ENCODE measurements around the gene CAMK1D. TPM values are rescaled to one million over a fixed set of nuclear protein-coding genes. Genes with fewer than 3 reads are reported as not detected.

CAMK1D gene
- total and polyA plus RNA-seq, 2 experiments from 2014 or later, result 4.6 to 7.2 TPM

DNA sequence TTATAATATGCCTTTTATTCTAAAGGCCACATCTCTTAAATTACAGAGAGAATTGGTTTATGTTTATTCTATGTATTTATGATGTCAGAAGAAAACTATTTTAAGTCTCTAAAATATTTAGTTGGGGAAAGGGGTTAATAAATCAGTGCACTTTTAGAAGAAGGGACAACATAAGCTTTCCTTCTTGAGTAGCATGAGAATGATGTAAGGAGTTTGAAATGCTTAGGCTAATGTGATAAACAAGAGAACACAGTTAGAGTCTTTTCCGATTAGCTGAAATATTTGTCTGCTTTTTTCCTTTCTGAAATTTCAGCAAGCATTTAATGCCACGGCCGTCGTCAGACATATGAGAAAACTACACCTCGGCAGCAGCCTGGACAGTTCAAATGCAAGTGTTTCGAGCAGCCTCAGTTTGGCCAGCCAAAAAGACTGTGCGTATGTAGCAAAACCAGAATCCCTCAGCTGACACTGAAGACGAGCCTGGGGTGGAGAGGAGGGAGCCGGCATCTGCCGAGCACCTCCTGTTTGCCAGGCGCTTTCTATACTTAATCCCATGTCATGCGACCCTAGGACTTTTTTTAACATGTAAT is 476.0 kb downstream of the CAMK1D start:
- no peaks in the 10 kb centered on the region for H3F3A ChIP-seq (replicated peaks; ENCODE audit: low read depth)
- ATAC-seq, result no peak
- H3K27ac ChIP-seq (ENCODE audit: low read depth), result no peak overlapping the region
- Mint-ChIP-seq H3K27ac (no peak overlapping the region), H3K4me3 (no peak overlapping the region), H3K27me3 (ENCODE audit: insufficient read depth, low read depth, poor library complexity) (peaks cover 6% of the 10 kb centered on the region), H3K36me3 (ENCODE audit: low read depth) (peaks cover 3% of the 10 kb centered on the region; the same call in 1 of the 3 replicates), H3K9me3 (no peaks in the 10 kb centered on the region; the same call in 2 of the 3 replicates), H3K4me1 (no peaks in the 10 kb centered on the region)
- H3K4me2 ChIP-seq, result no peak overlapping the region
- no peak overlapping the region for H2AFZ ChIP-seq
- H4K20me1 ChIP-seq (replicated peaks; ENCODE audit: insufficient read depth), result no peaks in the 10 kb centered on the region
- no peak for DNase-seq (ENCODE audit: low spot score)
- no peak overlapping the region for H3K4me3 ChIP-seq
- no peaks in the 10 kb centered on the region for H3K36me3 ChIP-seq (ENCODE audit: insufficient read depth)
- no peaks in the 10 kb centered on the region for H3K27me3 ChIP-seq (ENCODE audit: insufficient read depth)
- no peaks in the 10 kb centered on the region for H3K79me2 ChIP-seq (replicated peaks; ENCODE audit: insufficient read depth)
- H3K4me1 ChIP-seq (ENCODE audit: insufficient read depth), result no peaks in the 10 kb centered on the region
- H3K9me2 ChIP-seq (ENCODE audit: insufficient read depth), result no peaks in the 10 kb centered on the region
- TF ChIP-seq EZH2phosphoT487 (IDR thresholded peaks at IDR 0.05; ENCODE audit: unreplicated experiment) (no peak), ZNF114 (CRISPR knock-in tag; IDR thresholded peaks at IDR 0.05) (no peak)
- TF ChIP-seq, protein P1, sequence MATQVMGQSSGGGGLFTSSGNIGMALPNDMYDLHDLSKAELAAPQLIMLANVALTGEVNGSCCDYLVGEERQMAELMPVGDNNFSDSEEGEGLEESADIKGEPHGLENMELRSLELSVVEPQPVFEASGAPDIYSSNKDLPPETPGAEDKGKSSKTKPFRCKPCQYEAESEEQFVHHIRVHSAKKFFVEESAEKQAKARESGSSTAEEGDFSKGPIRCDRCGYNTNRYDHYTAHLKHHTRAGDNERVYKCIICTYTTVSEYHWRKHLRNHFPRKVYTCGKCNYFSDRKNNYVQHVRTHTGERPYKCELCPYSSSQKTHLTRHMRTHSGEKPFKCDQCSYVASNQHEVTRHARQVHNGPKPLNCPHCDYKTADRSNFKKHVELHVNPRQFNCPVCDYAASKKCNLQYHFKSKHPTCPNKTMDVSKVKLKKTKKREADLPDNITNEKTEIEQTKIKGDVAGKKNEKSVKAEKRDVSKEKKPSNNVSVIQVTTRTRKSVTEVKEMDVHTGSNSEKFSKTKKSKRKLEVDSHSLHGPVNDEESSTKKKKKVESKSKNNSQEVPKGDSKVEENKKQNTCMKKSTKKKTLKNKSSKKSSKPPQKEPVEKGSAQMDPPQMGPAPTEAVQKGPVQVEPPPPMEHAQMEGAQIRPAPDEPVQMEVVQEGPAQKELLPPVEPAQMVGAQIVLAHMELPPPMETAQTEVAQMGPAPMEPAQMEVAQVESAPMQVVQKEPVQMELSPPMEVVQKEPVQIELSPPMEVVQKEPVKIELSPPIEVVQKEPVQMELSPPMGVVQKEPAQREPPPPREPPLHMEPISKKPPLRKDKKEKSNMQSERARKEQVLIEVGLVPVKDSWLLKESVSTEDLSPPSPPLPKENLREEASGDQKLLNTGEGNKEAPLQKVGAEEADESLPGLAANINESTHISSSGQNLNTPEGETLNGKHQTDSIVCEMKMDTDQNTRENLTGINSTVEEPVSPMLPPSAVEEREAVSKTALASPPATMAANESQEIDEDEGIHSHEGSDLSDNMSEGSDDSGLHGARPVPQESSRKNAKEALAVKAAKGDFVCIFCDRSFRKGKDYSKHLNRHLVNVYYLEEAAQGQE (IDR thresholded peaks at IDR 0.05; ENCODE audit: unreplicated experiment), result no peak

DNA sequence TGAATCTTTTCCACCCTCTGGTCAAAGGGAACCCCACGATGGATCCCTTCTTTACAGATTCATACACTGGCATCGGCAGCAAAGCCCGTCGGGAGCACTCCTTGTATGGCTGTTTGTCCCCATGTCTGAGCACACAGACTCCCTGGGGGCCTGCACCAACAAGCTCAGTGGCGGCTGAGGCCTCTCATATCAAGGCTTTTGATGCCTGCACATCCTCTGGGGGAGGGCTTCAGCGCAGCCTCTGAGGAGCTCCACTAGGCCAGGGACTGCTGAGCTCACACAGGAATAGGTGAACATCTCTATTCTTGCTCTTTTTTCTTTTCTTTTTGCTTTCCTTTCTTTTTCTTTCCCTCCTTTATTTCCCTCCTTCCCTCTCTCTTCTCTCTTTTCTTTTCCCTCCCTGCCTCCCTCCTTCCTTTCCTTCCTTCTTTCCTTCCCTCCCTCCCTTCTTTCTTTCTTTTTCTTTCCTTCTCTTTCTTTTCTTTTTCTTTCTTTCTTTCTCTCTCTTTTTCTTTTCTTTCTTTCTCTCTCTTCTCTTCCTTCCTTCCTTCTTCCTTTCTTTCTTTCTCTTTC is 477.5 kb downstream of the CAMK1D start:
- H3K9me3 Mint-ChIP-seq, result no peaks in the 10 kb centered on the region; the same call in 2 of the 3 replicates
- H3K27me3 ChIP-seq (ENCODE audit: insufficient read depth), result no peaks in the 10 kb centered on the region
- no peak overlapping the region for H3K27ac Mint-ChIP-seq
- peak; percentile 11 for DNase-seq (ENCODE audit: low spot score)
- no peaks in the 10 kb centered on the region for H4K20me1 ChIP-seq (replicated peaks; ENCODE audit: insufficient read depth)
- ATAC-seq, result peak; percentile 49
- no peaks in the 10 kb centered on the region for H3K4me1 ChIP-seq (ENCODE audit: insufficient read depth)
- no peaks in the 10 kb centered on the region for H3K36me3 ChIP-seq (ENCODE audit: insufficient read depth)
- peaks cover 6% of the 10 kb centered on the region for H3K27me3 Mint-ChIP-seq (ENCODE audit: insufficient read depth, low read depth, poor library complexity)
- H2AFZ ChIP-seq, result no peak overlapping the region
- TF ChIP-seq NANOG (IDR thresholded peaks at IDR 0.05; ENCODE audit: borderline replicate concordance), result no peak
- TF ChIP-seq CREB1 (CRISPR knock-in tag; IDR thresholded peaks at IDR 0.05; ENCODE audit: low read depth), result no peak
- TF ChIP-seq ZNF114 (CRISPR knock-in tag; IDR thresholded peaks at IDR 0.05), result no peak
- no peak overlapping the region for H3K27ac ChIP-seq (ENCODE audit: low read depth)
- no peak overlapping the region for H3K4me2 ChIP-seq
- peaks cover 3% of the 10 kb centered on the region; the same call in 1 of the 3 replicates for H3K36me3 Mint-ChIP-seq (ENCODE audit: low read depth)
- H3F3A ChIP-seq (replicated peaks; ENCODE audit: low read depth), result no peaks in the 10 kb centered on the region
- no peaks in the 10 kb centered on the region for H3K4me1 Mint-ChIP-seq
- no peaks in the 10 kb centered on the region for H3K79me2 ChIP-seq (replicated peaks; ENCODE audit: insufficient read depth)
- no peaks in the 10 kb centered on the region for H3K9me2 ChIP-seq (ENCODE audit: insufficient read depth)
- no peak overlapping the region for H3K4me3 ChIP-seq
- no peak overlapping the region for H3K4me3 Mint-ChIP-seq

DNA sequence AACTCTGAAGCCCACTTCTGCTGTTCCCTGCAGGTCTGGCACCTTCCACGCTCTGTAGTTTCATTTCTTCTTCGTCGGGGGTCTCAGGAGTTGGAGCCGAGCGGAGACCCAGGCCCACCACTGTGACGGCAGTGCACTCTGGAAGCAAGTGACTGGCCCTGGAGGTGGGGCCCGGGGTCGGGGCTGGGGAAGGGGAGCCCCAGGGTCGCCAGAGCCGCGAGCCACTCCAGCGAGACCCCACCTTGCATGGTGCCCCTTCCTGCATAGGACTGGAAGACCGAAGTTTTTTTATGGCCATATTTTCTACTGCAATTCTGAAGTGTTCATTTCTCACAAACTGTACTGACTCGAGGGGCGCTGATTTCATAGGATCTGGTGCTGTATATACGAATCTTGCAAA is 479.4 kb downstream of the CAMK1D start:
- Mint-ChIP-seq H3K27me3 (ENCODE audit: insufficient read depth, low read depth, poor library complexity) (peaks cover 6% of the 10 kb centered on the region), H3K9me3 (no peaks in the 10 kb centered on the region; the same call in 2 of the 3 replicates), H3K4me1 (no peaks in the 10 kb centered on the region), H3K27ac (no peak overlapping the region), H3K4me3 (no peak overlapping the region), H3K36me3 (ENCODE audit: low read depth) (peaks cover 3% of the 10 kb centered on the region; the same call in 1 of the 3 replicates)
- H3K79me2 ChIP-seq (replicated peaks; ENCODE audit: insufficient read depth), result no peaks in the 10 kb centered on the region
- no peaks in the 10 kb centered on the region for H3K27me3 ChIP-seq (ENCODE audit: insufficient read depth)
- no peaks in the 10 kb centered on the region for H3K4me1 ChIP-seq (ENCODE audit: insufficient read depth)
- ATAC-seq (no peak), DNase-seq (ENCODE audit: low spot score) (no peak)
- H3K9me2 ChIP-seq (ENCODE audit: insufficient read depth), result no peaks in the 10 kb centered on the region
- H4K20me1 ChIP-seq (replicated peaks; ENCODE audit: insufficient read depth), result no peaks in the 10 kb centered on the region
- no peak overlapping the region for H3K4me3 ChIP-seq
- no peak overlapping the region for H3K27ac ChIP-seq (ENCODE audit: low read depth)
- H3K36me3 ChIP-seq (ENCODE audit: insufficient read depth), result no peaks in the 10 kb centered on the region
- H3F3A ChIP-seq (replicated peaks; ENCODE audit: low read depth), result no peaks in the 10 kb centered on the region
- H2AFZ ChIP-seq, result no peak overlapping the region
- H3K4me2 ChIP-seq, result no peak overlapping the region
- TF ChIP-seq, protein P2, sequence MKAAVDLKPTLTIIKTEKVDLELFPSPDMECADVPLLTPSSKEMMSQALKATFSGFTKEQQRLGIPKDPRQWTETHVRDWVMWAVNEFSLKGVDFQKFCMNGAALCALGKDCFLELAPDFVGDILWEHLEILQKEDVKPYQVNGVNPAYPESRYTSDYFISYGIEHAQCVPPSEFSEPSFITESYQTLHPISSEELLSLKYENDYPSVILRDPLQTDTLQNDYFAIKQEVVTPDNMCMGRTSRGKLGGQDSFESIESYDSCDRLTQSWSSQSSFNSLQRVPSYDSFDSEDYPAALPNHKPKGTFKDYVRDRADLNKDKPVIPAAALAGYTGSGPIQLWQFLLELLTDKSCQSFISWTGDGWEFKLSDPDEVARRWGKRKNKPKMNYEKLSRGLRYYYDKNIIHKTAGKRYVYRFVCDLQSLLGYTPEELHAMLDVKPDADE (IDR thresholded peaks at IDR 0.05), result no peak
- TF ChIP-seq STAT1 (IDR thresholded peaks at IDR 0.05; ENCODE audit: unreplicated experiment) (no peak), POLR2AphosphoS5 (IDR thresholded peaks at IDR 0.05; ENCODE audit: low read depth) (no peak), CREB1 (CRISPR knock-in tag; IDR thresholded peaks at IDR 0.05; ENCODE audit: low read depth) (no peak), ZNF114 (CRISPR knock-in tag; IDR thresholded peaks at IDR 0.05) (no peak), JUNB (IDR thresholded peaks at IDR 0.05; ENCODE audit: unreplicated experiment) (no peak)
- TF ChIP-seq, protein P1 (IDR thresholded peaks at IDR 0.05; ENCODE audit: unreplicated experiment), result no peak
